ENCODE results near the gene ATXN7. TPM values are rescaled to one million over a fixed set of nuclear protein-coding genes. Genes with fewer than 3 reads are reported as not detected.

Gene ATXN7
- 13.3 and 22.0 TPM in 2 replicates for total RNA-seq

GRCh38 chr3:63863150-63864007 lies at the start of gene ATXN7, which contains the start of gene THOC7:
TSS of gene ATXN7 (plus strand) at chr3:63863867. CDS start at chr3:63912599, 48,732 bp downstream.
TSS of gene THOC7 (minus strand) at chr3:63863805. CDS start at chr3:63863790, 15 bp downstream.

GRCh38 chr3:63819151-63819398 lies 44.6 kb upstream of the ATXN7 start, which contains the start of gene C3orf49:
TSS of gene C3orf49 (plus strand) at chr3:63819299. CDS start at chr3:63819472, 173 bp downstream.

GRCh38 chr3:63911873-63912767 lies 48.5 kb downstream of the ATXN7 start, which contains the start of gene SCAANT1:
TSS of gene SCAANT1 (minus strand) at chr3:63912383.

GRCh38 chr3:64023187-64023860 lies 159.7 kb downstream of the ATXN7 start, which contains the start of gene PSMD6:
TSS of gene PSMD6 (minus strand) at chr3:64023494. CDS start at chr3:64023419, 75 bp downstream.

Small RNAs within 50 kb of the gene (small RNA-seq; reads per million reads assigned to genes)
- not detected for gene SCAANT1

Other genes starting within 250 kb of the ATXN7 start
- not detected in 2 replicates for gene SNTN, start 211.2 kb upstream of the ATXN7 start, total RNA-seq
- not detected in 2 replicates for gene C3orf49, start 44.6 kb upstream of the ATXN7 start, total RNA-seq
- 40.4 and 41.2 TPM in 2 replicates for gene THOC7, start 62 bp upstream of the ATXN7 start, total RNA-seq
- not detected in 2 replicates for gene SCAANT1, start 48.5 kb downstream of the ATXN7 start, total RNA-seq
- gene PSMD6, start 159.6 kb downstream of the ATXN7 start, total RNA-seq, result 70.7 and 80.8 TPM in 2 replicates